ENCODE data around the gene SNX33. TPM values are rescaled to one million over a fixed set of nuclear protein-coding genes. Genes with fewer than 3 reads are reported as not detected.
"Not testable (repeated sequence)": the region's sequence is repeated elsewhere in the genome, so short reads cannot be mapped to it uniquely, and the experiment has no call there.

Gene SNX33
- total and polyA plus RNA-seq, 2 experiments from 2014 or later, result 13.1 to 22.9 TPM

GRCh38 chr15:75695634-75696310, 48.1 kb downstream of the SNX33 start:
- Histone ChIP-seq H3K36me3 (ENCODE audit: low read depth) (no peaks in the 10 kb centered on the region), H4K20me1 (ENCODE audit: insufficient read depth) (no peaks in the 10 kb centered on the region), H3K4me2 (ENCODE audit: unreplicated experiment) (no peak overlapping the region), H3K9me2 (ENCODE audit: insufficient read depth) (no peaks in the 10 kb centered on the region), H3K27me3 (replicated peaks; ENCODE audit: insufficient read depth) (no peaks in the 10 kb centered on the region), H3F3A (ENCODE audit: insufficient read depth) (peaks cover 14% of the 10 kb centered on the region), H2AFZ (no peak overlapping the region), H3K9ac (no peak overlapping the region), H3K4me1 (ENCODE audit: insufficient read depth) (peaks cover 26% of the 10 kb centered on the region), H3K27ac (no peak overlapping the region), H3K4me3 (no peak overlapping the region), H3K9me3 (ENCODE audit: low read depth) (no peaks in the 10 kb centered on the region), H3K79me2 (ENCODE audit: insufficient read depth) (no peaks in the 10 kb centered on the region)
- no peak for TF ChIP-seq EZH2 (IDR thresholded peaks at IDR 0.05; ENCODE audit: insufficient read depth, poor library complexity, severe bottlenecking)
- TF ChIP-seq EZH2phosphoT487 (IDR thresholded peaks at IDR 0.05; ENCODE audit: insufficient read depth, low read depth), result no peak
- 97 to 98% methylated on average over 7 of the region's 7 CpGs for WGBS, 2 experiments (ENCODE audit: low coverage in 1 of 2, low lambda C conversion rate in 2 of 2, missing lambda C conversion rate in 2 of 2)
- DNase-seq, result no peak
- in situ Hi-C loops (cut with MboI), result loop anchor here (10.0 kb wide), 1 partner anchor 99 kb away; no protein-coding TSS in a partner anchor

DNA sequence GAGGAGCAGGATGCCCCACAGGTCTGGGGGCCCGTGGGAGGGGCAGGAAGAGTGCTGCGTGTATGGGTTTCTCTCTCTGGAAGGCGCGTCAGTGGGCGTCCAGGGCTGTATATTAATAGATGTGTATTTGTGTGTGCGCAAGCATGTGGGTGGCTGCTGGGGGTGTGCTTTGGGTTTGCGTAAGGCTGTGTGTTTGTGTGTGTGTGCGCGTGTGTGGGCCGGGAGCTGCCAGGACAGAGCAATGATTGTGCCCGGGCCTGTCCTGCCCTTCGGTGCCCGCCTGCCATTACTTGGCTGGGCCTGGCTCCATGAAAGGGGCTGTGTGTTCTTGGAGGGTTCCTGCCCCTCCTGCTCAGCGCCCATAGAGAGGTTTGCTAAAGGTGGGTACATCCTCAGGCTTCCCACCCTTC, 48.6 kb downstream of the SNX33 start:
- Histone ChIP-seq H3K4me2 (ENCODE audit: unreplicated experiment) (no peak overlapping the region), H3K27ac (no peak overlapping the region), H4K20me1 (ENCODE audit: insufficient read depth) (no peaks in the 10 kb centered on the region), H3K9ac (no peak overlapping the region), H3K36me3 (ENCODE audit: low read depth) (no peaks in the 10 kb centered on the region), H3K27me3 (replicated peaks; ENCODE audit: insufficient read depth) (no peaks in the 10 kb centered on the region), H3K4me1 (ENCODE audit: insufficient read depth) (peaks cover 31% of the 10 kb centered on the region), H3K9me3 (ENCODE audit: low read depth) (no peaks in the 10 kb centered on the region), H2AFZ (no peak overlapping the region), H3K9me2 (ENCODE audit: insufficient read depth) (no peaks in the 10 kb centered on the region), H3F3A (ENCODE audit: insufficient read depth) (peaks cover 14% of the 10 kb centered on the region), H3K79me2 (ENCODE audit: insufficient read depth) (no peaks in the 10 kb centered on the region), H3K4me3 (no peak overlapping the region)
- in situ Hi-C loops (cut with MboI), result loop anchor here (10.0 kb wide), 1 partner anchor 98 kb away; no protein-coding TSS in a partner anchor
- WGBS, 2 experiments (ENCODE audit: low coverage in 1 of 2, low lambda C conversion rate in 2 of 2, missing lambda C conversion rate in 2 of 2), result 97 to 98% methylated on average over 12 to 14 of the region's 14 CpGs
- no peak for DNase-seq
- TF ChIP-seq EZH2 (IDR thresholded peaks at IDR 0.05; ENCODE audit: insufficient read depth, poor library complexity, severe bottlenecking) (no peak), EZH2phosphoT487 (IDR thresholded peaks at IDR 0.05; ENCODE audit: insufficient read depth, low read depth) (no peak)

DNA sequence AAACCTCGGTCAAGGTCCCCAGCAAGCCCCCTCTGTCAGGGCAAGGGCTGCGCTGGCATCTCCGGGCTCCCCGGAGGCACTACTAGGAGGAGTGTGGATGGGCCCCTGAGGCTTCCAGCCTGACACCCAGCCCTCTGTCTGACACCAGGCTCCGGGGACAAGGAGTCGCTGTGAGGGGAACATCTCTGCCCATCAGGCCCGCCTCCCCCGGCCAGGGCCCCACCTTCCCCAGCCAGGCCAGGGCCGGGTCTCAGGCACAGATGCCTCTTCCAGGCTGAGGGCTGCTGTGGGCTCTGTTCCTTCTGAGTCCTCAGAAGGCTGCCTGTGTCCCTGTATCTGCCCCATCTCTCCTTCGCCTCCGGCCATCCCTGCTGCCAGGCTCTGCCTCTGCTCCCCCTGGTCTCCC, 49.1 kb downstream of the SNX33 start:
- TF ChIP-seq EZH2phosphoT487 (IDR thresholded peaks at IDR 0.05; ENCODE audit: insufficient read depth, low read depth) (no peak), EZH2 (IDR thresholded peaks at IDR 0.05; ENCODE audit: insufficient read depth, poor library complexity, severe bottlenecking) (no peak)
- Histone ChIP-seq H3K4me1 (ENCODE audit: insufficient read depth) (peaks cover 31% of the 10 kb centered on the region), H3K4me2 (ENCODE audit: unreplicated experiment) (no peak overlapping the region), H3K36me3 (ENCODE audit: low read depth) (no peaks in the 10 kb centered on the region), H3K27ac (no peak overlapping the region), H3K9me3 (ENCODE audit: low read depth) (no peaks in the 10 kb centered on the region), H3K79me2 (ENCODE audit: insufficient read depth) (no peaks in the 10 kb centered on the region), H2AFZ (no peak overlapping the region), H3K4me3 (no peak overlapping the region), H3F3A (ENCODE audit: insufficient read depth) (peaks cover 14% of the 10 kb centered on the region), H4K20me1 (ENCODE audit: insufficient read depth) (no peaks in the 10 kb centered on the region), H3K9me2 (ENCODE audit: insufficient read depth) (no peaks in the 10 kb centered on the region), H3K9ac (no peak overlapping the region), H3K27me3 (replicated peaks; ENCODE audit: insufficient read depth) (no peaks in the 10 kb centered on the region)
- 95 to 96% methylated on average over 9 to 11 of the region's 11 CpGs for WGBS, 2 experiments (ENCODE audit: low coverage in 1 of 2, low lambda C conversion rate in 2 of 2, missing lambda C conversion rate in 2 of 2)
- in situ Hi-C loops (cut with MboI), result loop anchor here (10.0 kb wide), 1 partner anchor 98 kb away; no protein-coding TSS in a partner anchor
- no peak for DNase-seq

DNA sequence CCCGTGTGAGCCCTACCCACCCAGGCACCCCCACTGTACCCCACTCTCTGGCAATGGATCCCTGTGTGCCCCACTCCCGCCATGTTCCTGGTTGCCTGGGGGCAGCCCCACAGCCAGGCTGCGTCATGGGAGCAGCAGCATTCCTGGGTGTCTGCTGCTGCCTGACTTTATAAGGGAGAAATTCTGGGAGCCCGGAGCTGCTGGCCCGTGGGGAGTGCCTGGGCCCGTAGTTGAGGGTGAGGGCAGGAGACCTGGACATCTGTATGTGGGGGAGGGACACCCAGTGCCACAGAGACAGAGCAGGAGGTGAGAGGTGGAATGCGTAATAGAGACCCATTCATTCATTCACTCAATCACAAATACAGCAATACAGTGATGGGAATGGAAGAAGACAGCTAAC, 49.8 kb downstream of the SNX33 start:
- no peaks in the 10 kb centered on the region for H4K20me1 ChIP-seq (ENCODE audit: insufficient read depth)
- no peak for DNase-seq

DNA sequence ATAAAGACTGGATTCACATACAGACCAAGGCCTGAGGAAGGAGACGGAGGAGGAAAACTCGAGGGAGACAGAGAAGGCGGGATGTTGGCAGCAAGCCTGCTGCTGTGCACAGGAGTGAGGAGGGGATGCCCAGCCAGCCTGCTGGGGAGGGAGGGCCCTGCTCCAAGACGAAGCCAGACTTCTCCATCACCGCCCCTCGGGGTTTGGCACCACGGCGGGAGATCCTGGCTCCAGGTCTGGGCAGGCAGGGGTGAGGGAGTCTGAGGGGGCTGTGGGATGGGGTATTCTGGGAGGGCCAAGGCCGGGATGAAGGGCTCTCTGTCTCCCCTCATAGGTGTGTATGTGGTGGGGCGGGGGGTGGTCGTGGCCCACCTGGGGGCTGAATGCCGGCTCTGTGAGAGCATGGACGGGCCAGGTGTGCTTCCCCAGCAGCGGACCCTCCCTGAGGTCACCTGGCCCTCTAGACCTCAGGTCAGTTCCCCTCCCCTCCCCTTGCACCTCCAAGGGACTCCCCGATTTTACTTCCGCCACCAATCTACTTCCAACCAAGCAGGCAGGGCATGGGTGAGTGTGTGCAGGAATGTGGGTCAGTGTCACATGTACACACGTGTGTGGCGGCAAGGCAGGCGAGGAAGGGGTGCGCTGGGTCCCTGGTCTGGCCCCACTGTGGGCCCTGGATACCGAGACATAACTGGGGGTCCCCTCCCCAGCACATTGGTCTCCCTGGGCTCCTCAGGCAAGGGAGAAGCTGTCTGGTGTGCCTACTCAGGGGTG, 50.4 kb downstream of the SNX33 start:
- WGBS, 2 experiments (ENCODE audit: low coverage in 1 of 2, low lambda C conversion rate in 2 of 2, missing lambda C conversion rate in 2 of 2), result 86 to 90% methylated on average over 7 to 21 of the region's 21 CpGs
- not testable (repeated sequence) for H3K79me2 ChIP-seq (ENCODE audit: insufficient read depth); H3K27ac ChIP-seq

More for the DNA sequence above, 49.8 kb downstream of the SNX33 start:
- Histone ChIP-seq H3K79me2 (ENCODE audit: insufficient read depth) (no peaks in the 10 kb centered on the region), H3K4me1 (ENCODE audit: insufficient read depth) (peaks cover 31% of the 10 kb centered on the region), H3K4me2 (ENCODE audit: unreplicated experiment) (no peak overlapping the region), H3K27me3 (replicated peaks; ENCODE audit: insufficient read depth) (no peaks in the 10 kb centered on the region), H3K9me2 (ENCODE audit: insufficient read depth) (no peaks in the 10 kb centered on the region), H2AFZ (no peak overlapping the region), H3K4me3 (no peak overlapping the region), H3K27ac (no peak overlapping the region), H3F3A (ENCODE audit: insufficient read depth) (peaks cover 14% of the 10 kb centered on the region), H3K36me3 (ENCODE audit: low read depth) (no peaks in the 10 kb centered on the region), H3K9me3 (ENCODE audit: low read depth) (no peaks in the 10 kb centered on the region), H3K9ac (no peak overlapping the region)
- 88 to 90% methylated on average over 7 of the region's 7 CpGs for WGBS, 2 experiments (ENCODE audit: low coverage in 1 of 2, low lambda C conversion rate in 2 of 2, missing lambda C conversion rate in 2 of 2)
- in situ Hi-C loops (cut with MboI), result loop anchor here (10.0 kb wide), 1 partner anchor 97 kb away; no protein-coding TSS in a partner anchor
- no peak for TF ChIP-seq EZH2 (IDR thresholded peaks at IDR 0.05; ENCODE audit: insufficient read depth, poor library complexity, severe bottlenecking)
- TF ChIP-seq EZH2phosphoT487 (IDR thresholded peaks at IDR 0.05; ENCODE audit: insufficient read depth, low read depth), result no peak

GRCh38 chr15:75699517-75699916, 51.8 kb downstream of the SNX33 start:
- H2AFZ ChIP-seq; H3K4me3 ChIP-seq; H3F3A ChIP-seq (ENCODE audit: insufficient read depth); H3K79me2 ChIP-seq (ENCODE audit: insufficient read depth); H3K9me2 ChIP-seq (ENCODE audit: insufficient read depth); H4K20me1 ChIP-seq (ENCODE audit: insufficient read depth); H3K36me3 ChIP-seq (ENCODE audit: low read depth); H3K27me3 ChIP-seq (replicated peaks; ENCODE audit: insufficient read depth); DNase-seq; H3K9ac ChIP-seq; H3K9me3 ChIP-seq (ENCODE audit: low read depth); H3K4me2 ChIP-seq (ENCODE audit: unreplicated experiment); H3K27ac ChIP-seq: not testable (repeated sequence)
- peaks cover 26% of the 10 kb centered on the region for H3K4me1 ChIP-seq (ENCODE audit: insufficient read depth)
- WGBS, 2 experiments (ENCODE audit: low coverage in 1 of 2, low lambda C conversion rate in 2 of 2, missing lambda C conversion rate in 2 of 2), result 44 to 76% methylated on average over 1 to 7 of the region's 7 CpGs
- in situ Hi-C loops (cut with MboI), result loop anchor here (10.0 kb wide), 1 partner anchor 95 kb away; no protein-coding TSS in a partner anchor

More for the DNA sequence above, 50.4 kb downstream of the SNX33 start:
- H4K20me1 ChIP-seq (ENCODE audit: insufficient read depth); H3K9ac ChIP-seq; H3K9me2 ChIP-seq (ENCODE audit: insufficient read depth); H2AFZ ChIP-seq; H3K36me3 ChIP-seq (ENCODE audit: low read depth); H3K27me3 ChIP-seq (replicated peaks; ENCODE audit: insufficient read depth); H3K9me3 ChIP-seq (ENCODE audit: low read depth); H3K4me3 ChIP-seq; H3K4me2 ChIP-seq (ENCODE audit: unreplicated experiment); DNase-seq: not testable (repeated sequence)
- in situ Hi-C loops (cut with MboI), result loop anchor here (10.0 kb wide), 1 partner anchor 97 kb away; no protein-coding TSS in a partner anchor
- peaks cover 31% of the 10 kb centered on the region for H3K4me1 ChIP-seq (ENCODE audit: insufficient read depth)
- H3F3A ChIP-seq (ENCODE audit: insufficient read depth), result peaks cover 14% of the 10 kb centered on the region

Data from GM23248 (cell line).